NT2/D1 (cell line): Measurements from ENCODE around the gene SDK1.

Experiments used
- SUZ12 ChIP-seq: IDR thresholded peaks from 2 replicates; pipeline ENCODE4 v1.6.1; 2011; ENCODE audit not compliant: insufficient read length, insufficient read depth; ENCODE audit errors: extremely low read depth
- YY1 ChIP-seq: IDR thresholded peaks from 2 replicates; pipeline ENCODE4 v1.6.1; 2011; ENCODE audit not compliant: insufficient read length, insufficient read depth

GRCh38 chr7:4248295-4248694 is 947.2 kb downstream of the SDK1 start:
- TF ChIP-seq SUZ12, result no peak
- TF ChIP-seq YY1, result no peak
